RPMI7951 (cell line): ENCODE results near the gene NELFA. TPM values are rescaled to one million over a fixed set of nuclear protein-coding genes. Genes with fewer than 3 reads are reported as not detected.

Source experiments
- DNase-seq: peaks from one replicate; pipeline ENCODE4 v3.0.0-alpha.2; 2012; ENCODE audit warnings: low read depth
- total RNA-seq: library from RNA; depleted of rRNA; stranded (reverse); fragments of >200 nt; shearing (Covaris generic); gene quantifications from 2 replicates; pipeline ENCODE4 v1.2.3, GENCODE V29; 2014

Gene NELFA
- total RNA-seq, 1 experiment from 2014 or later, result 12.5 TPM

DNA sequence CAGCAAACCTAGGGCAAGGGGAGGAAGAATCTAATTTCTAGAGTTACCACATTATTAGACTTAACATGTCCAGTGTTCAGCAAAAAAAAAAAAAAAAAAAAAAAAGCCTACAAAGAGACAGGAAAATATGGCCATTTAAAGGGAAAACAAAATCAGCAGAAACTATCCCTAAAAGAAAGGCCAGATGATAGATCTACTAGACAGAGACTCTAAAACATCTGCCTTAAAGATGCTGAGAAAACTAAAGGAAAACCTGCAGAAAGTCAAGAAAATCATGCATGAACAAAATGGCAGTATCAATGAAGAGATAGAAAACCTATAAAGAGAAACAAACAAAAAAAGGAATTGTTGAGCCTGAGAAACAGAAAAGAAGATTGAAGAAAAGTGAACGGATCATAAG lies 43.8 kb downstream of the NELFA start:
- DNase-seq, result no peak

DNA sequence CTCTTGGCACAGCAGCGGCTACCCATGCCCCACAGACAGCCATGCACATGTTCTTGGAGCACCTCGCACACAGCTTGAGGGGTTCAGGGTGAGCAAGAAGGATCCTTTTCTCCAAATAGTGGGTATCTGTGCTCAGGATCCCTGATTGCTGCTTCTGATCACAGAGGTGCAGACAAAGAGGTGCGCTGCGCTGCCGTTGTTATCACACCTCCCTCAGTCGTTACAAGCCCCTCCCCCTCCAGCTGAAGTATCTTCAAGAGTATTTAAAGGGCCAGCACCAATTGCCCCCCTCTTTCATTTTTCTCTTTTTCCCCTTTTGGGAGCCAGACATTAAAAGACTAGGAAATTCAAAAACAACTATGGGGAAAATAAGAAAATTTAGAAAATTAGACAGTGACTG lies 44.3 kb downstream of the NELFA start:
- no peak for DNase-seq

DNA sequence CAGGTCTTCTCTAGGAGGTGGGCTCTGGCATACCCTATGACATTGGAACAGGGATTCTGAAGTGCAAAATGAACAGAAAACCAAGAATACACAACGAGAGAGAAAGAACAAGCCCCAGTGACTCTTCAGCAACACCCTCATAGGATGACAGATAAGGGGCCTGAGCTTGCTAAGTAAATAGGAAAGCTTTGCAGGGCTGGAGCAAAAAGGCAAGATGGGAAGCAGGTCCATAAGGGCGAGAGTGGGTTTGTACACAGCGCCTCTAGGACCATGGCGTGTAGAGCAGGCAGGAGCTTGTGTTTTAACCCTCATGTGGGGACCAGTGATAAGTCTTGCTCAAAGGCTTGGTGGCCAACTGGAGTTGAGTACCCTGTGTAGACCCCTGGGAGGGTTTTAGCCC lies 45.8 kb downstream of the NELFA start:
- no peak for DNase-seq

DNA sequence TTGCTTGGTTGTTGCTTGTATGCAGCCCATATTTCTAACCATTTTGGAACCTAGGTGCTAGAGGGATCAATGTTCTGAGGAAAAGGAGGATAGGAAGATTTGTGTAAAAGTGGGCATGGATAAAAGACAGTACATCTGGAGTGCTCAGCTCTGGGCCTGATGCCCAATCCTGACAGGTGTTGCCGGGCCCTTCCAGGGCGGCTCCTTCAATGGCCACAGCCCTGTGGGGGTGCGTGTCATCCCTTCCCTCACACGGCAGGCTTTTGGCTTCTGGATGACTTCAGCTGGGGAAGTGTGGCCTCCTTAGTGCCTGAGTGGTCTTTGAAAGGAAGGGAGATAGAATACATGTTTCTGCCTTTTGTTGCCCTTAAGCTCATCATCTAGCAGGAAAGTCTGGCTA lies 47.2 kb downstream of the NELFA start:
- DNase-seq, result no peak

DNA sequence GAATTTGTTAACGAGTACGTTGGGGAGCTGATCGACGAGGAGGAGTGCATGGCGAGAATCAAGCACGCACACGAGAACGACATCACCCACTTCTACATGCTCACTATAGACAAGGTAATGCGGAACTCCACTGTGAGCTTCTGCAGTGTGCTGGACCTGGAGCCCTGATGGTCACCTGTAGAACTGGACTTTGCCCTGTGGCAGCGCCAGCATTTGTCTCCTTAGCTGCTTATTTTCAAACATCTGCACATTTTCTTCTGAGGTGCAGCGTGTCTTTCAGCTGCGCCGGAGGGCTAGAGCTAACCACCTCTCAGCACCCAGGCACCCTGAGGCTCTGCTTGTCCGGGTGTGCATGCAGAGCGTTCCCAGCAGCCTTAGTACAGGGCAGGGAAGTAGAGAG lies 47.7 kb downstream of the NELFA start:
- no peak for DNase-seq

DNA sequence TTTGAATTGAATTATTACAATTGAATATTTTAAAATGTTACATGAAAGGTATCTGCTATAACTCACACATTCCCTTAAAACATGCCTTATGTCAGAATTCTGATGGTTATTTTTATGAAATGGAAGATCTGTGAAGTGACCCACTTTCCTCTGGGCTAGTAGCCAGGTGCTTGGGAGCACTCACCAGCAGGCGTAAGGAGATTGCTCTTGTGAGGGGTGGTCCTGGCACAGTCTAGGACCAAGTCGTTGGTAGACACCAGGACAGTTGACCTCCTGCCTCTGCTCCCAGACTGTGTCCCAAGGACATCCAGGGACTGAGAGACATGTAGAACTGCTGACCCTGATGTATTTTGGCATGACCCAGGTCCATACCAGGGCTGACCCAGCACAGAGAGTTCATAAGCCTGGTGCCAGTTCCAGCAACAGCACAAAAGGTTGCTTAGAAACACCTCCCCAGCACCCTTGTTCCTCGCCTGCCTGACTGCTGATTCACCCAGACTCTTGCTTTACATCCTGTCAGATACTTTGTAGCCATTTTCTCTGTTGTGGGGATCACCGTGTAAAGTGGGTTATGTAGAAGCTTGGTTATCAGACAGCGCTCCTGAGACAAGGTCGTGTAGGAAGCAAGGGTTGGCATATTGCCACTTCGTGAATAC lies 48.5 kb downstream of the NELFA start:
- DNase-seq, result no peak

DNA sequence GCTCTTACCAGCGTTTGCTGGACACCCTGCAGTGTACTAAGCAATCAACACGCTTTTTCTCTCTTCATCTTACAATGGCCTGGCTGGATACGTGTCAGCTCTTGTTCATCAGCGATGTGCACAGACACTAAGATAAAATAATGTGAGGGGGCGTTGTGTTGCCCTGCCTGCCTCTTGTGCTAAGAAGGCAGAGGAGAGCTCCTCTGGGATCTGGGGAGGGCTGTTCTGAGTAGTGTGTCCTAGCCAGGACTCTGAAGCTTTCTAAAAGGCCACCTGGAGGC lies 49.7 kb downstream of the NELFA start:
- DNase-seq, result no peak

DNA sequence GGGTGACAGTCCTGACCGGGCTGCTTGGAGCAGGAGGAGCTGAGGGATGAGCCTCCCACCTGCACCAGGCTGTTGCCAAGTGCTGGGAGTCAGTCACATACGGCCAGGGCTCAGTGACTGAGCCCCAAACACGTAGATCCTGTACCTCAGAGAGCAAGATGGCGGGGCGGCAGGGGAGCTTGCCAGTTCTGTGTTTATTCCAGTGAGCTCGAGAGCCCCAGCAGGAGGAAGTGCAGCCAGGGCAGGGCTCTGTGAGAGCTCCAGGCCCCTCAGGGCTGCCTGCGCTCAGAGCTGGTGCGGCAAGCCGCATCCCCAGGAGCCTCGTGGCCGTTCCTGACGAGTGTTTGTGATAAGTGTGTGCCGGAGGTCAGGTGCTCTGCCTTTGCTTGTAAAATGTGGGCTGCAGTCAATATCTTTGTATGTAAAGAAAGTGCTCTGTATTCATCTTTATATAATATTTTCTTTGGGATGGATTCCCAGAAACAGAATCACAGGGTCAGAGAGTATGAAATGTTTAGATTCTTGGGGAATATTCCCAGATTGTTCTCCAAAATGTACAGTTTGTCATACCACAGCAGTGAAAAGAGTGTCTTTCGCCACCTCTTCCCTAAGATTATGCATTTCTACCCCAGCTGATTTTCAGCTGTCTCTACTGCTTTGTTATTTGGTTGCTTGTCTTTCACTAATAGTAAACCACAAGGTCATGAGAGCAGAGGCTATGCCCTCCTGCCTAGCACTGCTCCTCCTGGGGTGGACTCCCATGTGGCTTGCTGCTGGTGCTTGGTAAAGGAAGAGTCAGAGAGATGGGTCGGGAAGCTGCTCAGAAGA lies 50.3 kb downstream of the NELFA start:
- no peak for DNase-seq

DNA sequence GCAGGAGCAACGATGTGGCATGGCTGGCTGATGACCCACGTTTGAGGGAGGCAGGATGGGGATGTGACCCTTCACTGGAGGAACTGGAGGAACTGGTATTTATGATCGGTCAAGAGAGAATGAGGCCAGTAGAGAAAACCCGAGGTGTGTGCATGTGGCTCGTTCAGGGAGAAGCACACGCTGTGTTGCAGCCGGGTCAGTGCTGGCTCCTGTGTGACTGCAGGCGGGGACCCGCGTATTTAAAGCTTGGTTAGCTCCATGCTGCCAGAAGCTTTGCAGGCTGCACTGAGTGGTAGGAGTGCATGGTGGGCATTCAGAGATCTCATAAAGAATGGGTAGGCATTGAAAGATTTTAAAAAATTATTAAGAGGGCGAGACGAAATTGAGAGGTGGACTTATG lies 52.1 kb downstream of the NELFA start:
- DNase-seq, result no peak

DNA sequence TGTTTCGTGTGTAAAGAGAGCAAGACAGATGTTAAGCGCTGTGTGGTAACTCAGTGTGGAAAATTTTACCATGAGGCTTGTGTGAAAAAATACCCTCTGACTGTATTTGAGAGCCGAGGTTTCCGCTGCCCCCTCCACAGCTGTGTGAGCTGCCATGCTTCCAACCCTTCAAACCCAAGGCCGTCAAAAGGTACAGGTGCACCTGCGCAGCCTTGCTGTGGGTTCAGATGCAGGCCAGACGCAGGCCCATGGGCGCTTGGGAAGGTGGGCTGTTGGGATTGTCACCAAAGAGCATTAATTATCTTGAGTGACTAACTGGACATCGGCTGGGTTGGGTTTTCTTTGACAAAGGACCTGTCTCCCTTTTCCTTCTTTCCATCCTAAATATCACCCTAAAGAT lies 55.4 kb downstream of the NELFA start:
- DNase-seq, result no peak

DNA sequence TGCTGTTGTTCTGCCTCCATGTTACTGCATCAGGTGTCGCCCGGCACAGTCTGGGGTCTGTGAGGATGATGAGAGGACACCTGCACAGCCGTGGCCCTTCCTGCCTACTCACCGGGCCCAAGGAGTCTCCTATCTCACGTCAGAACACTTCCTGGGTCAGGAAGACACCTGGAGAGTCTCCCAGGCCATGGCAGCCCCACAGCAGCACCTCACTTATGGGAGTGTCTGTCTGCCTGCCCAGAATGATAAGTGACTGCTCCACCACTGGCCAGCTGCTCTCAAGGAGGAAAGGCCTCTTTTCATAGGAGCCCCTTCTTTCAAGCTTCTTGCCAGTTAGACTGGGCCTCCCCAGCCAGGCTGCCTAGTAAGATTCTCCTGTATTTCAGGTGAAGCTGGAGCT lies 56.1 kb downstream of the NELFA start:
- DNase-seq, result no peak

DNA sequence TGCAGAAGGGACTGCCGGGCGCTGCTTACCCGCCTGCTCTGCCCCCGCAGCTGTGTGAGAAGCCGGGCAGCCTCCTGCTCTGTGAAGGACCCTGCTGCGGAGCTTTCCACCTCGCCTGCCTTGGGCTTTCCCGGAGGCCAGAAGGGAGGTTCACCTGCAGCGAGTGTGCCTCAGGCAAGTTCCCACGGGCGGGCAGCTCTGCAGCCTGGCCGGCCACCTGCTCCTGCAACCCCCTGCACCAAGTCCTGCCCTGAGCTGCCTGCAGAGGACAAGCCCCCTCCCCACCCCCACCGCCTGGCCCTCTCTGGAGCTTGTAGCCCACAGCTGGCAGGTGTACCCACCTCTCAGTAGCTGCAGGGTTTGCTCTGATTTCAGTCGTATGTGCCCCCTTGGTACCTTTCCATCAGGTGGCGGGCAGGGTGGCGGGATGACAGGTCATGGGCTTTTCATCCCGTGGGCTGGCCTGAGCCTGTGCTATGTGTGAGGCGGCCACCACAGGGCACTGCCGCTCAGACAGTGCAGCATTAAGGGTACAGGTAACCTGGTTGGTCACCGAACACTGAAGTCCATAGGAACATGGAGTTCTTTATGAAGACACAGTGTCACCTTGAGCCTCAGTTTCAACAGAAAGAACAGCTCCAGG lies 56.6 kb downstream of the NELFA start:
- no peak for DNase-seq

DNA sequence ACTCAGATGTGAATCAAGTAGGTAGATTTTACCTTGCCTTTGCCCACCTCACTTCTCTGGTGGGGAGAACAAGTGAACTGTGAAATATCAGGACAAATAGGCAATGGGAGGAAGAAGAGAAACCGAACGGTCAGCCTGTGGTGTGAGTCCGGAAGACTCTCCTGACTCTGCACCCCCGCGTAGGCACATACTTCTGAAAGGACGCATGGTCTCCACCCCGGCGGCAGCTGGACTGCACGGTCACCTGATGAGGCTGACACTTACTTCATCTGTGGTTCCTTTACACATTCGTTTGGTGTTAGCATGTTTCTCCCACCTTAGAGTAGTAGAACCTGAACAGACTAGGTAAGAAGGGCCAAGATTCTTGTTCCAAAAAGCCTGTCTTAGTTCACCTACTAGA lies 58.4 kb downstream of the NELFA start:
- no peak for DNase-seq

DNA sequence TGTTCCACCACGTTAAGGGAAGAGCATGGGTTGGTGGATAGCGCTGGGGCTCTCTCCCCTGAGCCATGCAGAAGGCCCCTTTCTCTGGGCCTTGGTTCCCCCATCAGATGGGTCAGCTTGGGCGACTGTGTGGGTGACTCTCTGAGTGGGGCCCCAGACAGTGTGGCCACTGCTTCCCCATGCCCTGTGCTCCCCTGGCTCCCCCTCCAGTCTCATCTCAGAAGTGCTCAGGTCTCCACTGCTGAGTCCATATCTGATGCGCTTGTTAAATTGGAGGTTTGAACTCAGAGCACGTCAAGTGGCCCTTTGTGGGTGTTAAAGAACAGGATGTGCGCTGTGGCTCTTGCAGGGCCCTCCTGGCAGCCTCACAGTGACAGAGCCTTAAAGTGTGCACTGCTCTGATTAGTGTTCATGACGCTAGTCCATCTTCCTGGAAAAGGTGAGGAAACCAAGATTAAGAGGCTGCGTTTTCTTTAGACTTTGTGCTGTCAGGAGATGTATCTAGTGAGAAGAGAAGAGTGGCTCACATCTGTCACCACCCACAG lies 59.8 kb downstream of the NELFA start:
- no peak for DNase-seq

DNA sequence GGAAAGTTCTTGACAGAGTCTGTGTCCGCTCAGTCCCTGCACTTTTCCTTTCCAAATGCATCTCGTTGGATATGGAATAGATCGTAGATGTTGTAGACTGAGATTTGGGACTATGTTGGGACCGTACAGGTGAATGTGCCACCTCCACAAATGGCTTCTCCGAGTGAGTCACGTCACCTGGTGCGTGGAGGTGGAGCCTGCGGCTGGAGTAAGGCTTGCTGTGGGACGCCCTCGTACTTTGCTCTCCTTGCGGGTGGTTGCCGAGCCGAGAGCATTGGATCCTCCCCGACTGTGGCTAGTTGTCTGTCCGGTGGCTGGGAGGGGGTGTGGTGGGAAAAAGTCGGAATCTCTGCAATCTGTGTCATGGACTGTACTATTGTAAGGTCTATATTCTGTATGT lies 60.5 kb downstream of the NELFA start:
- no peak for DNase-seq

DNA sequence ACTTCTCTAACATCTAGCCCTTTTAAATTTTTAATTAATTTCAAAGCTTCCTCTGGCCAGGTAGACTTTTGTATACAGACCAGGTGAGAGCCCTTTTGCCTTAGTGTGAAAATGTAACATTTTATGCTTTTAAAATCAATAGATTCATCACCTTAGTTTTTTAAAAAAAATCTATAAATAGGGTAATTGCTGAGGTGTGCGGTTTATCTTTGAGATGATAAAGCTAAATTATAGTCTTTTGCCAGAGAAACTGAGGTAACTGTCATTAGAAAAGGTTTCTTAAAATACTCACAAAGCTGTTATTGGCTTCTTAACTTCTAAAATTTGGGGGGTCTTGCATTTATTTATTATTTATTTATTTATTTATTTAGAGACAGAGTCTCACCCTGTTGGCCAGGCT lies 62.9 kb downstream of the NELFA start:
- DNase-seq, result no peak

DNA sequence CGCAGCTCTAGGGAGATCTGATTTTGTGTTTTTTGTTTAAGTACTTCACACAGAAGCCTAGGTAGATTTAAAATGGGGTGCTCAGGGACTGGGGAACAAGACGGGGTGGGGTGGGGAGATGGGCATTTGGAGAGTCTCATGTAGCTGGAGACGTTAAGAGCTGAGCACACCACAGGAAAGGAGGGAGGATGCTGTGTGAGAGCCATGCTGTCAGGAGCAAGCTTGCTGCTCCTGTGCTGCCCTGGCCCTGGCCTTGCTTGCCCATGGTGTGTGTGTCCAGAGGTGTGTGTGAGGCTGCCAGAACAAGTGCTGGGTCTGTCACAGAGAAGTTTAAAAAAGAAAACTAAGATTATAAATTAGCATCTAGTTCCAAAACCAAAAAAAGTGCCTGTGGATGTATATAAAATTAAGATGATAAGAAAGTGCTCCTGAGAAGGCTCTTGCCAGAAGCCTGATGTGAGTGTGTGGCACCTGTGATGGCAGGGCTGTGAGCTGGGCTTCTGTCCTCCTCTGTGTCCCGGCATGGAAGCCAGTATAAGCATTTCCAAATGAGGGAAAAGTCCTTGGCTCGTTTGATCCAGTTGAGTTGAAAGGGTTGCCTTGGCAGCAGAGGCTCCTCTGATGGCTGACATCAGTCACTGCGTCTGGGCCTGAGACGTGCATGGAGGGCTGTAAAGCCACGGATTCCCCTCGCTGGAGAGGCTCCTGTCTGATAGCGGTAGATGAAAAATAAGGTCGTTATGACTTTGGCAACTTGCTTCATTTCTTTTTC lies 63.5 kb downstream of the NELFA start:
- no peak for DNase-seq

DNA sequence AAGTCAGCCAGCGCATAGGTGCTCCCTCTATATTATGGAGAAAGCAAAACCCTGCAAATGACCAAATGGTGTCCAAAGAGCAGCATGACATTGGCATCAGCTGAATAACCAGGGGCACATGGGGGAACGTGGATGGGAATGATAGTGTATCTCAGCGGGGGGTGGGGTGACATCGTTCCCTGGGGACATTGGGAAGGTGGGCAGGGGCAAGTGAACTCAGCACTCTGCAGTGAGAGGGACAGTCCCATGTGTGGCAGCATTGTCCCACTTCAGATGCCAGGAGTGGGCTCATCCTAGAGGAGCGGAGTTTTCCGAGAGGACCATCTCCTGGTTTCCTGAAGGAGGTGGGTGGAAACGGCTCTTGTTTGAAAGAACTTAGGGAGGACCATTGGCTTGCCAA lies 64.8 kb downstream of the NELFA start:
- no peak for DNase-seq

DNA sequence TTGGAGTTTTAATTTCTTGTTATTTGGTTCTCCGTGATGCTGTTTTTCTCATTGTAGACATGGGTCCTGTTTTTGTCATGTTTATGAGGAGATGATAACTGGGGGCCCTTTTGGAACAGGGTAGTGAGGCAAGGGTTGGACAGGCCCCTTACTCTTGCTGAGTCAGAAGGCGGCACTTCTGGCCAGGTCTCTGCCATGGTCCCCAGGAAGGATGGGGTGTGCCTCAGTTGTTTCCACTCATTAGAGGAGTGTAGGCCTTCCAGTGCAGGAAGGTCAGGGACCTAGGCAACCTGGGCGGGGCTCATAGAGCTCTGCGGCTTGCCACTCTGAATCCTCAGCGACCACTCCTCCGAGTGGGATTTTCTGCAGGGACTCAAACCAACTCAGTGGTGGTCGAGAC lies 68.2 kb downstream of the NELFA start:
- no peak for DNase-seq

DNA sequence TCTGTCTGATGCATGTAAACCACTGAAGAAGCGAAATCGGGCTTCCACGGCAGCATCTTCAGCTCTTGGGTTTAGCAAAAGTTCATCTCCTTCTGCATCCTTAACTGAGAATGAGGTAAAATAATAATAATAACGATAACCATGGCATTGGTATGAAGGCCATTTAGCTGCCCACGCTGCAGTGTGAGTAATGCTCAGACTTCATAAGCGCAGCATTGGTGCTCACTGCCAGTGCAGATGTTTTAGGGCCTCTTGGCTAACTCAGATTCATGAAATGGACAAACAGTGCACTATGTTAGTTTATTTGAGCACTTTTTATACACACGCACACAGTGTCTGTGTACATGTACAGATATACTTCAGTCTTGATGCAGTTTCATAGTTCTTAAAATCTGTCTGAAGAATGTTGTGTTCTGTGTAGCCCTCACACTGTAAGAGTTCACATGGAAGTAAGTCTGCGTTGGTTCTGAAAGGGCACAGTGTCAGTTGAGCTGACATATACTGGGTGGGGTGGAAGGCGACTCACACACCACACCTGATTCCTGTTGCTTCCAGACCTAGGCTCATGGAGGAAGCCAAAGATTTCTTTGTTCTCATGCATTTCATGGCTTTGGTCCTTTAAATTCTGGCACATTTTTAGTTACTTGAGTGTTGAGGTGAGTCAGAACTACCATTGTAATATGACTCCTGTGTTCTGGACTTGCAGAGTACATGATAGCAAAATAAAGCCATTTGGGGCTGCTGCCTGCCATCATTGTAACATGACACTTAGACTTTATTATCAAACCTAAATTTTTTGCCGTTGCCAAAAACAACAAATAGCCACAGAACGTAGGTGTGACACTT lies 68.9 kb downstream of the NELFA start:
- peak; percentile 78 for DNase-seq

DNA sequence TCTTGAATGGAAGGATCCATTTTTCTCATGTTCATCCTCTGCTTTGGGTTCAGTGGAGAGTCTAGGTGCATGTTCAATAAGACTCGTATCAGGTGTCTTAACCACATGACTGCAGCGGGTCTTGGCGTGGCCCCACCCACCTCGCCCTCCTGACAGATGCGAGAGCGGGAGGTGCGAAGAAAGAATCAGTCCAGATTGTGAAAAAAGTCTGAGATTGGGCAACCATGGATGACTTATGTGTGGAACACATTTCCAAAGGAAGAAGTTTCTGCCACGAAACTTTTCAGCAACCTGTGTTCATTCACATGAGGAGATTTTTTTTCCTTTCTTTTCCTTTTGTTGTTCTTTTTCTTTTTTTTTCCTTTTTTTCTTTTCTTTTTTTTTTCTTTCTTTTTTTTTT lies 70.7 kb downstream of the NELFA start:
- DNase-seq, result no peak
